CD4-positive, alpha-beta T cell treated with Interleukin-15 for 4 hours (primary cell): Measurements from ENCODE around the gene MCF2L.

Experiments used
- DNase-seq: peaks from one replicate; pipeline ENCODE4 v3.0.0-alpha.2; 2020; ENCODE audit warnings: low spot score

The MCF2L gene

GRCh38 chr13:113084094-113084942 lies 115.3 kb downstream of the MCF2L start:
- DNase-seq = no peak

DNA sequence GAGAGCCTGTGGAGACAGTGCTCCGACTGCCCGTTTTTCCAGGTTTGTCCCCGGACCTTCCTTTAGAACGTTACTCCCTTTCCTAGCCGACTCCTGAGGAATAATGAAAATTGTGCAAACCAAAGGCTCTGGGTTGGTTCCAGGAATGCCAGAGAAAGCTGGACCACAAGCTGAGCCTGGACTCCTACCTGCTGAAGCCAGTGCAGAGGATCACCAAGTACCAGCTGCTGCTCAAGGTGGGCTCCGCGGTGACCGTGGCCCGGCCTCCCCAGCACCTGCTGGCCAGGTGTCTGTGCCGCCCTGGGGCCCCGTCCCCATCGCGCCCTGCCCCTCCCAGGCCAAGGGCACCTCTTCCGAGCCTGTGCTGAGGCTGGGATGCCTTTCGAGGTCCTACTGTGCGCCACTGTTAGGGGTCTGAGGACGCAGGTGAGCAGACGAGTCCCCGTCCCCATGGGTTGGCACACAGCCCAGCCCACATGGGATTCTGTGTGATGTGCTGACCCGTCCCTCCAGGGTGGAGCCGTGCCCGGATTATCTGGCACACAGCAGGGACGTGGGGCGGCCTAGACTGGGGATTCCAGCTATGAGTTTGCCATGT lies 116.0 kb downstream of the MCF2L start:
- no peak for DNase-seq

- no peak for DNase-seq
Observed at GRCh38 chr13:113086031-113086750, 117.2 kb downstream of the MCF2L start.

DNA sequence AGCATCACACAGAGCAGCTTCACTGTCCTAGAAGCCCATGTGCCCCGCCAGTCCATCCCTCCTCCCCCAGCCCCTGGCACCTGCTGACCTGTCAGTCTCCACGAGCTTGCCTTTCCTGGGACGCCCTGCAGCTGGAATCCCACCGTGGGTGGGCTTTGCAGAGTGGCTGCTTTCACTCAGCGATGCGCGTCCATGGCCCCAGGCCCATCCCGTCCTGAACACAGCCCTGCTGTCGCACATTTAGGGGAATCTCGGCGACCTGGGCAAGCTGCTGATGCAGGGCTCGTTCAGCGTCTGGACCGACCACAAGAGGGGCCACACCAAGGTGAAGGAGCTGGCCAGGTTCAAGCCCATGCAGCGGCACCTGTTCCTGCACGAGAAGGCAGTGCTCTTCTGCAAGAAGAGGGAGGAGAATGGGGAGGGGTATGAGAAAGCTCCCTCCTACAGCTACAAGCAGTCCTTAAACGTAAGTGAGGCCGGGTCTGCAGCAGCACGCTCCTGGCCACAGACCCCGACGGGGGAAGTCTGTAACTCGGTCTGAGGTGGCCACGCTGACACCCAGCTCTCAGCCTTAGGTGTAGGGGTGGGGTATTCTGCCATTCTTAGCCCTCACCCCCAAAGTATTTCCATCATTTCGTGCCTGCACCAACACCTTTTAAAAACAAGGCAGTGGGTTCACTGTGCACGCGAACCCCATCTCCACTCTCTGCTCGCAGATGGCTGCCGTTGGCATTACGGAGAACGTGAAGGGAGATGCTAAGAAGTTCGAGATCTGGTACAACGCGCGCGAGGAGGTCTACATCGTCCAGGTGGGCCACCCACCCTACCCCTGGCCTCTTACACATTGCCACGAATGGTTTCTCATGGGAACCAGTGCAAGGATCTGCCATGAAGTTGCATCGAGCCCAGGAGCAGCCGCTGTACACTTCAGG lies 118.2 kb downstream of the MCF2L start:
- no peak for DNase-seq

DNA sequence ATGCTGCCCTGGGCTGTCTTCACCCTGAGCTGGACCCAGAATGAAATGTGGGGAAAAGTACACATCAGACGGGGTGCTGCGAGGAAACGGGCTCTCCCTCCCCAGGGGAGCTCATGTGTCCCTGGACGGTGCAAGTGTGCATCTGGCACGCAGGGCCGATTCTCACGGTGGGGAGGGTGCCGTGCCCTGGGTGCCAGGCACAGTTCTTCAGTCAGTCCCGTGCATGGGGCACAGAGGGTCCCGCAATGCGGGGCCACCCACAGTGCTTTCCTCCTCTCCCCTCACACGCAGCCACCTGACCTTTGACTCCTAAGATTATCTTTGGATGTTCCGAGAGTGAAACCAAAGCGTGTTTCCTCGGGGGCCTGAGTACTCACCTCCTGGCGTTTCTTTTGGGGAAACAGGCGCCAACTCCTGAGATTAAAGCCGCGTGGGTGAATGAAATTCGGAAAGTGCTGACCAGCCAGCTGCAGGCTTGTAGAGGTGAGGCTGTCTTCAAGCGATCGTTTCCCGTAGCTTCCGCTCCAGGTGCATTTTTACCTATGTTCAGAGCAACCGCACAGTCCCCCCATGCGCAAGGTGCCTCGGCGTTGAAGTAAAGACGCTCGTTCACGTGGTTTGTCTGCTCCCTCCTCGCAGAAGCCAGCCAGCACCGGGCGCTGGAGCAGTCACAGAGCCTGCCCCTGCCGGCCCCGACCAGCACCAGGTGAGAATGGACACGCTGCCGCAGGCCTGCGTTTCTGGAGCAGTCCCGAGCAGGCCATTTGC lies 119.1 kb downstream of the MCF2L start:
- DNase-seq = no peak

GRCh38 chr13:113088691-113089020 lies 119.6 kb downstream of the MCF2L start:
- no peak for DNase-seq

DNA sequence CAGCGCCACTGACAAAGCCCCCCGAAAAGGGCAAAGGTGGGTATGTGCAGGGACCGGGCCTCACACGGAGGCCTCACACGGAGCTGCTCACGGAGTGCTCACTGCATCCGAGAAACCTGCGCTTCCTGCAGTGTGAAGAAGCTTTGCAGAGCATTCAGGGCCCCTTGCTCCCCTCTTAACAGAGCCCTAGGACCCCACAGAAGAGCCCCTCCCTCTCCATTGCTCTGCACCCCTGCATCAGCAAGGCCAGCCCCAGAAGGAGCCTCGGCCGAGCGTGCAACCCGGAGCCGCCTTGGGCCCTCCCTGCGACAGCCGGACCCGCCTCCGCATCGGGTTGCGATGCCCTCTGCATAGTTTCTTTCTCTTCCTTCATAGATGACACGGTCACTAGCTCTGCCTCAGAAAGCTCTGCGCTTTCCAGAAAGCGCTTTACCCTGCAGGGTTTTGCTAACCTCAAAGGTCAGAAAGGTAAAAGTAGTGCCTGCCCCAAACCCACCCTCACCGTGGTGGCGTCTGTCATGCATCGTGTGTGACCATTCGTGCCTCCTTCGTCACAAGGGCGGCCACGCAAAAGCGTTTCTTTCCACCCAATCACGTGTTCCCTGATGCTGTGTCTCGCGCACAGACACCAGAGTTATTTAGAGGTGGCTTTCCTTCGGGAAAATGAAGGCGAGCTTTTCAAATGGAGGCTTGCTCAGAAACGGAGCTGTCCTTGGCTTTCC lies 120.8 kb downstream of the MCF2L start:
- DNase-seq = no peak

DNA sequence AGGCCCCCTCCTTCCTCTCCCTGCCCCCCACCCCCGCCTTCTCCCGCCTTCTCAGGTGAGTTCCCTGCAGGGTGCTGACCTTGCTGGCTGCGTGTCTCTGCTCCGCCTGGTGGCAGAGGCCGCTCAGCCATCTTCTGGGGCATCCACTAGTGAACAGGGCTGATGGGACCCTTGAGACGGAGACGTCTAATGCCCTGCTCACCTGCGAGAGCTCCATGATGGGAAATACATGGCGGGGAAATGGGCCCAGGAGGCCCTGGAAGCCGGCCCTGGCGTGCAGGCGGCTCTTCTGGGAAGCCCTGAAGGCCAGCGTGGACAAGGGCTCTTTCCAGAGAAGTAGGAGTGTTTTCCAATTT lies 121.4 kb downstream of the MCF2L start:
- no peak for DNase-seq

- no peak for DNase-seq
Observed at GRCh38 chr13:113090806-113091205, 121.8 kb downstream of the MCF2L start.

DNA sequence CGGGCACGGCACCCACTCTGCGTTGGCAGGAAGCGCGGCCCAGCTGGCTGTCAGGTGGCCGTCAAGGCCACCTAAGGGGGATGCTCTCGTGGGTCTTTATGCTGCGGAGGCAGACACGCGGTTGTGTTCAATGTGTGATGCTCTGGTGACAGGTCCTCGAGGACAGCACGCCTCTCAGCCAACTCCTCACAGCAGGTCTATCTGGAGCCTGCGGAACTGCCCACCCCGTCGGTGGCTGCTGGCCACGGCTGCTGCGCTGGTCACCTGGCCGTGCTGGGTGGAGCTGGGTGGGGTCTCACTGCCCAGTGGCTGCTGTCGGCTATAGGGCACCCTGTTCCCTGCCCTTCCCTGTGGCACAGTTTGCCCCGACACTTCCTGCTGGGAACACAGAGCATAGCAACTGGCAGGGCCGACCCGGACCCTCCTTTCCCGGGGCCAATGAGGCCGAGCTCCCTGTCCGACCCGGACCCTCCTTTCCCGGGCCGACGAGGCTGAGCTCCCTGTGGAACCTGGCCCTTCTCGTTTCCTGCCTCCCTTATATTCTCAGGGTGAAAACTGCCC lies 122.3 kb downstream of the MCF2L start:
- DNase-seq = no peak

DNA sequence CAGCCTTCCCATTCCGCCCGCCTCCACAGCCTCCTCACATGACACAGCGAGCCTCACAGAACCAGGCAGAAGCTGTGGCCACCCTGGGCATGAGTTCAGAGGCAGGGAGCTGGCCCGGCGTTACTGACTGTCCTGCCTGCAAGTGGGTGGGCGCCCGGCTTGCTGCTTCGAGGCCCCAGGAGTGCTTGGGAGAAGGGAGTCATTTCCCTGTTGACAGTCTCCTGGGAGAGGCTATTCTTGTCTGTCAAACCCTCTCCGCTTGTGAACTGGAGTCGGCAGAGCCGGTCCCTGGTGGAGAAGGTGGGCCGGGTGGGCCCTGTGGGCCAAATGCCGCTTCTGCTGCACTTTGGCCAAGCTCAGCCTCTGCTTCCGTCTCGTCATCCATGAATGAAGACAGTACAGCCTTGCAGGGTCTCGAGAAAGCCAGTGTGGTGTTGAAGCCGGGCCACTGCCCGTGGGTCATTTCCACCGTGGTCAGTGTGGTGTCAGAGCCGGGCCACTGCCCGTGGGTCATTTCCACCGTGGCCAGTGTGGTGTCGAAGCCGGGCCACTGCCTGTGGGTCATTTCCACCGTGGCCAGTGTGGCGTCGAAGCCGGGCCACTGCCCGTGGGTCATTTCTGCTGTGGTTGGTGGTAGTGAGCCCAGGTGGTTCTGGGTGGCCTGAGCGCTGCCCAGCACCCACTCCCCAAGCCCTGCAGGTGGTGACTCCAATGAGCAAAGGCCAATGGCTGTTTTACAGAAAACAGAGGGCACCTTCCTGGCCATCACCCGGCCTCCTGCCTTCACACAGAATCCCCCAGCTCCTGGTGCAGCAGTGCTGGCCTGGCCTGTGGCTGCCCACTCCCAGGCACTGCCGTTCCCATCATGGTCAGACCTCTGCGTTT lies 123.1 kb downstream of the MCF2L start:
- no peak for DNase-seq

GRCh38 chr13:113092776-113093579 lies 124.0 kb downstream of the MCF2L start:
- DNase-seq = no peak

GRCh38 chr13:113093580-113094409 lies 124.8 kb downstream of the MCF2L start:
- no peak for DNase-seq

- DNase-seq = no peak
Observed at GRCh38 chr13:113094410-113094800, 125.4 kb downstream of the MCF2L start.

DNA sequence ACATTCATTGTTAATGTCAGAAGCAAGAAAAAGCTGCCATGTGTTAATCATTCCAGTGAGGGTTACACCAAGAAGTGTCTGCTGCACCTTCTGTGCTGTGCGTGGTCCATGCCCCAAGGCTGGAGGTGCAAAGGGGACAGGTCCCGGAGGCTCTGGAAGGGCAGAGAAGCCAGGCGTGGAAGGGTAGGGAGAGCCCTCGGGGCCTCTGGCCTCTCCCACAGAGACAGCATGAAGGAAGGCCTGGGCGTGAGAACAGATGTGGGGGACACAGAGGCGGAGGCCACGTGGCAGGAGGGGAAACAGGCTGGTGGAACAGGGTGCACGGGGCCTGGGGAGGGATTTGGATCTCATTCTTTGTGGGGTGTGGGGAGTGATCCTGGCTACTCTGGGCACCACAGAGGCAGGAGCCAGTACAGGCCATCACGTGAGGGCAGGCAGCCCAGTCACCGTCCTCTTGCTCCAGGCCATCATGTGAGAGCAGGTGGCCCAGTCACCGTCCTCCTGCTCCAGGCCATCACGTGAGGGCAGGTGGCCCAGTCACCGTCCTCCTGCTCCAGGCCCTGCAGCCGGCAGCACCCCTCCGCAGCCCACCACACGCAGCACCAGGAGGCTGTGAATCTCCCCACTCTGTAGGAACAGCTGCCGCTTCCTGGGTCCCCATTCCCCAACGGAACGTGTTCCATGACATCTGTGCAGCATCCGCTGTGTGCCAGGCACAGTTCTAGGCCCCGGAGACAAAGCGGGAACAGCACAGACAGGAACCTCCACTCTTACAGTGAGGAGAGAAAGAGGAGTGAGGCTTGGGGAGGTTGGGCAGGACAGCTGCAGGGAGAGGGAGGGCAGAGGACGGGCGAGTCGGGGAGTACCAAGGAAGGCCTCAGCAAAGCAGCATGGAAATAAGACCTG lies 126.4 kb downstream of the MCF2L start:
- DNase-seq = no peak

GRCh38 chr13:113096052-113096744 lies 127.2 kb downstream of the MCF2L start:
- no peak for DNase-seq
